Gastrocnemius medialis (tissue), 4 donors: Measurements from ENCODE around the gene CLEC3B.

Source experiments
- CTCF ChIP-seq, 5 experiments: fragments of 450-650 bp in 3 of 5; fragments of 200-600 bp in 2 of 5; sonication (generic) in 2 of 5; IDR thresholded peaks in 4 of 5; conservative IDR thresholded peaks in 1 of 5; 1 replicate in 4 of 5; 2 replicates in 1 of 5; pipeline ENCODE4 v1.5.1; 2016 to 2019; ENCODE audit warnings: antibody characterized with exemption in 5 of 5, mild to moderate bottlenecking in 3 of 5, moderate library complexity in 3 of 5
- POLR2A ChIP-seq, 2 donors: fragments of 450-650 bp; IDR thresholded peaks; one replicate each; pipeline ENCODE4 v1.6.1; 2017; ENCODE audit warnings: antibody characterized with exemption in 2 of 2, mild to moderate bottlenecking in 2 of 2, moderate library complexity in 2 of 2

- no peak for TF ChIP-seq CTCF (IDR thresholded peaks at IDR 0.05 in 4 of 5, conservative IDR thresholded peaks at IDR 0.05 in 1 of 5)
- TF ChIP-seq POLR2A (IDR thresholded peaks at IDR 0.05), result no peak
These were observed 8.6 kb downstream of the CLEC3B start for GRCh38 chr3:45034612-45035252.
